ENCODE data around the gene CAMTA1. TPM values are rescaled to one million over a fixed set of nuclear protein-coding genes. Genes with fewer than 3 reads are reported as not detected.

CAMTA1 gene
- total RNA-seq, 1 donor from 2014 or later, result 109 TPM

GRCh38 chr1:7550261-7550865 is 765.1 kb downstream of the CAMTA1 start:
- peaks cover 3% of the 10 kb centered on the region for H3K9me3 Mint-ChIP-seq
- H3K4me3 Mint-ChIP-seq, result no peak overlapping the region
- no peak overlapping the region for H3K27ac Mint-ChIP-seq (ENCODE audit: unreplicated experiment)
- DNase-seq (ENCODE audit: low read depth, low spot score), result no peak
- H3K4me1 Mint-ChIP-seq, result peaks cover 23% of the 10 kb centered on the region
- H3K36me3 Mint-ChIP-seq (ENCODE audit: low read depth), result no peaks in the 10 kb centered on the region
- no peak for TF ChIP-seq CTCF (conservative IDR thresholded peaks at IDR 0.05)
- no peaks in the 10 kb centered on the region for H3K27me3 Mint-ChIP-seq (ENCODE audit: low read depth)

- no peak for TF ChIP-seq CTCF (conservative IDR thresholded peaks at IDR 0.05)
- Mint-ChIP-seq H3K27ac (ENCODE audit: unreplicated experiment) (peak overlapping the region; percentile 86), H3K4me3 (no peak overlapping the region)
Measured at GRCh38 chr1:7550981-7551380, 765.7 kb downstream of the CAMTA1 start.

GRCh38 chr1:7551442-7551841 is 766.2 kb downstream of the CAMTA1 start:
- Mint-ChIP-seq H3K9me3 (peaks cover 3% of the 10 kb centered on the region), H3K4me3 (no peak overlapping the region), H3K36me3 (ENCODE audit: low read depth) (no peaks in the 10 kb centered on the region), H3K27ac (ENCODE audit: unreplicated experiment) (peak overlapping the region; percentile 86), H3K4me1 (peaks cover 23% of the 10 kb centered on the region), H3K27me3 (ENCODE audit: low read depth) (no peaks in the 10 kb centered on the region)
- TF ChIP-seq CTCF (conservative IDR thresholded peaks at IDR 0.05), result no peak
- no peak for DNase-seq (ENCODE audit: low read depth, low spot score)

More at GRCh38 chr1:7550981-7551380, 765.7 kb downstream of the CAMTA1 start:
- no peaks in the 10 kb centered on the region for H3K36me3 Mint-ChIP-seq (ENCODE audit: low read depth)
- H3K27me3 Mint-ChIP-seq (ENCODE audit: low read depth), result no peaks in the 10 kb centered on the region
- DNase-seq (ENCODE audit: low read depth, low spot score), result no peak
- peaks cover 23% of the 10 kb centered on the region for H3K4me1 Mint-ChIP-seq
- peaks cover 3% of the 10 kb centered on the region for H3K9me3 Mint-ChIP-seq

GRCh38 chr1:7552402-7552801 is 767.1 kb downstream of the CAMTA1 start:
- peaks cover 3% of the 10 kb centered on the region for H3K9me3 Mint-ChIP-seq
- H3K27ac Mint-ChIP-seq (ENCODE audit: unreplicated experiment), result no peak overlapping the region
- H3K4me3 Mint-ChIP-seq, result no peak overlapping the region
- DNase-seq (ENCODE audit: low read depth, low spot score), result no peak
- TF ChIP-seq CTCF (conservative IDR thresholded peaks at IDR 0.05), result no peak
- H3K27me3 Mint-ChIP-seq (ENCODE audit: low read depth), result no peaks in the 10 kb centered on the region
- H3K36me3 Mint-ChIP-seq (ENCODE audit: low read depth), result no peaks in the 10 kb centered on the region
- H3K4me1 Mint-ChIP-seq, result peaks cover 23% of the 10 kb centered on the region

- Mint-ChIP-seq H3K27me3 (ENCODE audit: low read depth) (no peaks in the 10 kb centered on the region), H3K27ac (ENCODE audit: unreplicated experiment) (no peak overlapping the region), H3K36me3 (ENCODE audit: low read depth) (no peaks in the 10 kb centered on the region), H3K9me3 (no peaks in the 10 kb centered on the region), H3K4me1 (peaks cover 23% of the 10 kb centered on the region), H3K4me3 (no peak overlapping the region)
- no peak for DNase-seq (ENCODE audit: low read depth, low spot score)
- TF ChIP-seq CTCF (conservative IDR thresholded peaks at IDR 0.05), result no peak
Measured at GRCh38 chr1:7553042-7553690, 767.9 kb downstream of the CAMTA1 start.

Measured in neural crest cell (in vitro differentiated cells).